Transverse colon (tissue), 4 donors: ENCODE results near the gene MMP23B. TPM values are rescaled to one million over a fixed set of nuclear protein-coding genes. Genes with fewer than 3 reads are reported as not detected.

Source experiments
- DNase-seq: peaks from one replicate; pipeline ENCODE4 v3.0.0-alpha.2; 2019
- H3K27ac ChIP-seq, 4 donors: fragments of 200-600 bp; sonication (generic); 2 replicates each; pipeline ENCODE4 v1.5.1; 2016 to 2018; ENCODE audit warnings: inconsistent platforms in 4 of 4
- H3K27me3 ChIP-seq: fragments of 200-600 bp; sonication (generic); 2 replicates; pipeline ENCODE4 v1.5.1; 2017; ENCODE audit warnings: inconsistent platforms
- H3K36me3 ChIP-seq, 4 donors: fragments of 200-600 bp; sonication (generic); 2 replicates each; pipeline ENCODE4 v1.5.1; 2017 to 2019; ENCODE audit warnings: inconsistent platforms in 4 of 4
- H3K4me1 ChIP-seq, 4 donors: fragments of 200-600 bp; sonication (generic); 2 replicates each; pipeline ENCODE4 v1.5.1; 2017 to 2020; ENCODE audit warnings: inconsistent platforms in 4 of 4
- H3K4me3 ChIP-seq, 4 donors: fragments of 200-600 bp; sonication (generic); 1 replicate in 1 of 4; 2 replicates in 3 of 4; pipeline versions ENCODE4 v1.5.1 to v1.6.1; 2017 to 2019; ENCODE audit warnings: inconsistent platforms in 4 of 4
- H3K9me3 ChIP-seq, 2 donors: fragments of 200-600 bp; sonication (generic); 2 replicates each; pipeline ENCODE4 v1.5.1; 2017 to 2019; ENCODE audit warnings: inconsistent platforms in 2 of 2
- CTCF ChIP-seq, 5 experiments: fragments of 200-600 bp in 3 of 5; fragments of 450-650 bp in 2 of 5; sonication (generic) in 3 of 5; IDR thresholded peaks; 1 replicate in 2 of 5; 2 replicates in 3 of 5; pipeline ENCODE4 v1.5.1; 2016 to 2017; ENCODE audit warnings: antibody characterized with exemption in 5 of 5, inconsistent platforms in 3 of 5, mild to moderate bottlenecking in 2 of 5, moderate library complexity in 1 of 5
- EP300 ChIP-seq: sonication (generic); formaldehyde crosslinking; IDR thresholded peaks from one replicate; pipeline ENCODE4 v1.6.1; 2017; ENCODE audit warnings: antibody characterized with exemption, low read depth
- POLR2A ChIP-seq: fragments of 450-650 bp; IDR thresholded peaks from one replicate; pipeline ENCODE4 v1.6.1; 2016; ENCODE audit warnings: antibody characterized with exemption, mild to moderate bottlenecking, moderate library complexity
- POLR2AphosphoS5 ChIP-seq, 3 donors: sonication (generic); formaldehyde crosslinking; IDR thresholded peaks; one replicate each; pipeline ENCODE4 v1.6.1; 2016; ENCODE audit warnings: antibody characterized with exemption in 3 of 3
- WGBS, 2 donors: methylation state at CpG; one replicate each; pipeline ENCODE4 v1.1.5; 2018; ENCODE audit warnings: low coverage in 1 of 2; 5-methylcytosine and 5-hydroxymethylcytosine counted together
- in situ Hi-C, 4 donors: fragments of 200-750 bp; cut with MboI; loops; one replicate each; pipeline versions ENCODE4 v1.15.0 to v1.15.1; 2017; ENCODE audit warnings: low sequenced_read_pairs in 3 of 4, low pct_ligation_motif_present in 1 of 4, low pct_unique_long_range_greater_than_20kb in 1 of 4
- intact Hi-C: fragments of 100-400 bp; cut with DNase I; formaldehyde crosslinking; loops from one replicate; pipeline ENCODE4 v1.15.1; 2023; ENCODE audit warnings: low total_unique reads
- total RNA-seq, 4 donors: library from RNA; depleted of rRNA; stranded (reverse); fragments of >200 nt; gene quantifications; one replicate each; pipeline ENCODE4 v1.1.0, GENCODE V29; 2016

Gene MMP23B
- total RNA-seq, 4 donors from 2014 or later: 4.9 to 58.9 (median 9.9) TPM

- Histone ChIP-seq H3K27ac (peak overlapping the region; percentile 10 to 39 (median 16)), H3K4me3 (no peak overlapping the region), H3K4me1 (peaks cover 11 to 16% (median 14%) of the 10 kb centered on the region in 4 donors), H3K36me3 (no peaks in the 10 kb centered on the region), H3K27me3 (no peaks in the 10 kb centered on the region), H3K9me3 (no peaks in the 10 kb centered on the region)
- no peak for DNase-seq
- intact Hi-C loops: no loop called here
- in situ Hi-C loops: no loop called here
- 85 to 96% methylated on average over 4 to 9 of the region's 9 CpGs for WGBS, 2 donors
- TF ChIP-seq CTCF (IDR thresholded peaks at IDR 0.05) (no peak), EP300 (no peak), POLR2A (no peak), POLR2AphosphoS5 (IDR thresholded peaks at IDR 0.05) (no peak)
Measured at GRCh38 chr1:1610796-1611195, 21.2 kb upstream of the MMP23B start.

GRCh38 chr1:1612104-1612400 lies 19.9 kb upstream of the MMP23B start:
- in situ Hi-C loops: no loop called here
- H3K9me3 ChIP-seq: no peaks in the 10 kb centered on the region

GRCh38 chr1:1613509-1614082 lies 18.4 kb upstream of the MMP23B start:
- no peaks in the 10 kb centered on the region for H3K27me3 ChIP-seq
- intact Hi-C loops: no loop called here
- no peak for DNase-seq
- in situ Hi-C loops: no loop called here
- WGBS, 2 donors: 49 to 55% methylated on average over 6 to 11 of the region's 11 CpGs
- H3K4me1 ChIP-seq: peaks cover 20 to 30% (median 28%) of the 10 kb centered on the region in 4 donors
- peak overlapping the region in 1 of 4 donors; percentile 94 for H3K4me3 ChIP-seq
- H3K9me3 ChIP-seq: no peaks in the 10 kb centered on the region
- peak overlapping the region in 2 of 4 donors; percentile 100 for H3K27ac ChIP-seq
- TF ChIP-seq POLR2A: no peak
- TF ChIP-seq POLR2AphosphoS5 (IDR thresholded peaks at IDR 0.05): no peak
- H3K36me3 ChIP-seq: no peaks in the 10 kb centered on the region

More at GRCh38 chr1:1612104-1612400, 19.9 kb upstream of the MMP23B start:
- no peak for TF ChIP-seq EP300
- TF ChIP-seq CTCF (IDR thresholded peaks at IDR 0.05): no peak
- TF ChIP-seq POLR2AphosphoS5 (IDR thresholded peaks at IDR 0.05): no peak
- TF ChIP-seq POLR2A: no peak
- WGBS, 2 donors: 87% methylated on average over 3 of the region's 3 CpGs; no CpG with 5 or more reads in 1 of the 2 donors
- Histone ChIP-seq H3K27me3 (no peaks in the 10 kb centered on the region), H3K4me1 (peaks cover 17 to 24% (median 23%) of the 10 kb centered on the region in 4 donors), H3K4me3 (no peak overlapping the region), H3K36me3 (no peaks in the 10 kb centered on the region), H3K27ac (no peak overlapping the region)
- intact Hi-C loops: no loop called here
- DNase-seq: no peak

GRCh38 chr1:1614204-1614953 lies 17.6 kb upstream of the MMP23B start:
- H3K9me3 ChIP-seq: no peaks in the 10 kb centered on the region
- H3K27ac ChIP-seq: peak overlapping the region; percentile 100
- H3K27me3 ChIP-seq: no peaks in the 10 kb centered on the region
- peaks cover 20 to 30% (median 28%) of the 10 kb centered on the region in 4 donors for H3K4me1 ChIP-seq
- H3K36me3 ChIP-seq: no peaks in the 10 kb centered on the region
- TF ChIP-seq POLR2AphosphoS5 (IDR thresholded peaks at IDR 0.05) (no peak), POLR2A (no peak), EP300 (no peak), CTCF (IDR thresholded peaks at IDR 0.05) (no peak)
- WGBS, 2 donors: 12 to 20% methylated on average over 4 to 29 of the region's 30 CpGs
- in situ Hi-C loops: no loop called here
- DNase-seq: peak; percentile 58
- intact Hi-C loops: no loop called here
- H3K4me3 ChIP-seq: peak overlapping the region; percentile 93 to 98 (median 94)
